A549 treated with Mapracorat at 1 μM for 4 hours (cell line): Measurements from ENCODE around the gene ATF6B. TPM values are rescaled to one million over a fixed set of nuclear protein-coding genes. Genes with fewer than 3 reads are reported as not detected.

ENCODE experiments used
- total RNA-seq: library from RNA; stranded (reverse); fragments of 200-300 nt; extraction: Qiagen RNA extraction; gene quantifications from 5 replicates; pipeline ENCODE4 v1.2.3, GENCODE V29; 2022

ATF6B gene
- 26.5 to 36.2 TPM (median 33.1 TPM) in 5 replicates for total RNA-seq

GRCh38 chr6:32127717-32128592 is at the start of gene ATF6B:
Gene ATF6B (minus strand): TSS chr6:32128246. CDS start chr6:32128207, 39 bp downstream.

GRCh38 chr6:32175711-32176475 is 47.8 kb upstream of the ATF6B start, which contains the start of gene AGPAT1:
Gene AGPAT1 (minus strand): TSS chr6:32176084. CDS start chr6:32171496, 4,588 bp downstream.

GRCh38 chr6:32164295-32164694 is 36.2 kb upstream of the ATF6B start, which contains the start of gene EGFL8:
Gene EGFL8 (plus strand): TSS chr6:32164595. CDS start chr6:32166166, 1,571 bp downstream.

GRCh38 chr6:32153564-32154513 is 25.8 kb upstream of the ATF6B start, which contains the start of gene PPT2:
Gene PPT2 (plus strand): TSS chr6:32154141. CDS start chr6:32154595, 454 bp downstream.

DNA sequence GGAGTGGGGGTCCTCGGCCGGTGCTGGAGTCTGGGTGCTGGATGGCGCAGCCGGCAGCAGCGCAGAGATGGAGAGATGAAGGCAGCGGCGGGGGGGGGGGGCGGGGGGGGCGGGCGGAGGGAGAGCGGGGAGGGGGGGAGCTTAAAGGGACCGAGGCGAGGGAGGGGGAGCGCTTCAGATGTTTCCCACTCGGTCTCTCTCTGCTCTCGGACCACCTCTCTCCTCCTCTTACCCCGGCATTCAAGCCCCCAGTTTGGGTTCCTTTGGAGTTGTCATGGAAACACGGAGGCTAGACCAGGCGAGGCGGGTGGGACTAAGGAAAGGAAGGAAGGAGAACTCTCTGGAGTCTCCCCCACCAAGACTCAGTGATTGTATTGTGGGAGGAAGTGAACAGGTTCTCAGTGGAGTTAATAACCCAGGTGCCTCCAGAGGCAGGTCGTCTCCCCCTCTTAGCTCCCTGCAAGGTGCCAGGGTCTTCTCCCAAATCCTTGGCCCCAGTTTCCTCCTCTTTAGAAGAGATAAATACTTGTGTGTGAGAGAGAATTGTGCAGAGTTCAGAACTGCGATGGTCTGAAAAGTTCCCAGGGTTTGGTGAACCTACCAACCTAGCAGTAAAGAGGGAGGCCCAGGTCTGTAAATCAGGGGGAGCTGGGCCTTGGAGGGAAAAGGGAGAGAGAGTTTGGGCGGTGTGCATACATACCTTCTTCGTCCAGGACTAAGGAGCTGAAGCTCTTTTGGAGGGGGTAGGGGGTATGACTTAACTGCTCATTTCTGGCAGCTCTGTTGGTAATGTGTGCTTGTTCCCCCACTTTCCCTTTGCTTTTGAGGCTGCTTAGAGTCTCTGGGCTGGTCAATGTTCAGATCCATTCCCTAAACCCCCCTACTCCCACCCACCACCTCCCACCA is 24.1 kb upstream of the ATF6B start, which contains the start of gene PRRT1:
TSS of gene PRRT1 (minus strand) at position 77 of the 906 bp plus-strand sequence. CDS start 112 bp downstream, outside the sequence.

DNA sequence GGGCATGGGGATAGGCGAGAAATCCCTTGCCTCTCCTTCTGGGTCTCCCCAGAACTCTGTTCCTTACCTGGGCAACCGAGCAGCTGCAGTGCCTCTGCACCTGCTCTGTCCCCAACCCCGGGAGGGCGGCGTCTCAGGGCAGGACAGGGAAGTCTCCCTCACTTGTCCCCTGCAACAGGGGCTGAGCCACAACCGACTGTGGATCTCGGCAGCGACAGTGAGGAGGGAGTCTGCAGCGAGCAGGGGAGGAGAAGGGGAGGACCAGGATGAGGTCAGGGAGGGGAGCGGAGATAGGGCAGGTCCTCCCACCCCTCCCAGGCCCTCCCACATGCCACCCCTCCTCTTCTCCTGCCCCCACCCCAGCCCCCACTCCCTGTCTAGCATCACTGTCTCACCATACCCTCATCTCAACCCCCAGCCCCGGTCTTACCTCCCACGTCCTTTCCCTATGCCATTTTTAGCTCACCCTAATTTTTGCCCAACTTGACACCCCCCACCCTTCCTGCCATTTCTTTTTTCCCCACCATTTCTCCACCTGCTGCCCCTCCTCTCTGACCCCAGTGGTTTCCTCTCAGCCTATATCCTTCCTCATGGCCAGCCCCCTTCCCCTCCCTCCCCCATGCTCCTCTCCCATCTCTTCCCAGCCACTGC is 18.8 kb downstream of the ATF6B start, which contains the start of gene TNXB:
TSS of gene TNXB (minus strand) at position 225 of the 651 bp plus-strand sequence. CDS start 11,140 bp downstream, outside the sequence.

Other genes starting within 250 kb of the ATF6B start
- 0.15 TPM in 1 of 5 replicates, not detected in the others for gene SLC44A4, start 249.2 kb downstream of the ATF6B start, total RNA-seq
- gene EHMT2, start 230.5 kb downstream of the ATF6B start, total RNA-seq, result 19.9 to 30.0 TPM (median 29.0 TPM) in 5 replicates
- 2.4 to 4.1 TPM (median 3.7 TPM) in 5 replicates for gene ZBTB12, start 226.2 kb downstream of the ATF6B start, total RNA-seq
- 0.26 to 0.46 TPM (median 0.31 TPM) in 5 replicates for gene C2, start 200.5 kb downstream of the ATF6B start, total RNA-seq
- gene CFB, start 182.2 kb downstream of the ATF6B start, total RNA-seq, result 1.9 to 2.3 TPM (median 2.0 TPM) in 5 replicates
- gene NELFE, start 169.3 kb downstream of the ATF6B start, total RNA-seq, result 76.0 to 93.4 TPM (median 77.7 TPM) in 5 replicates
- 19.7 to 26.3 TPM (median 23.2 TPM) in 5 replicates for gene SKIC2, start 169.1 kb downstream of the ATF6B start, total RNA-seq
- gene DXO, start 156.1 kb downstream of the ATF6B start, total RNA-seq, result 10.3 to 13.3 TPM (median 11.0 TPM) in 5 replicates
- 0.97 to 1.7 TPM (median 1.4 TPM) in 5 replicates for gene C4A, start 146.2 kb downstream of the ATF6B start, total RNA-seq
- gene C4B, start 113.5 kb downstream of the ATF6B start, total RNA-seq, result 0.69 to 1.5 TPM (median 1.3 TPM) in 5 replicates
- not detected in 5 replicates for gene CYP21A2, start 89.8 kb downstream of the ATF6B start, total RNA-seq
- gene TNXB, start 18.9 kb downstream of the ATF6B start, total RNA-seq, result 0.32 to 0.76 TPM (median 0.50 TPM) in 5 replicates
- gene FKBPL, start 2.0 kb upstream of the ATF6B start, total RNA-seq, result 6.1 to 9.0 TPM (median 7.2 TPM) in 5 replicates
- gene PRRT1, start 23.7 kb upstream of the ATF6B start, total RNA-seq, result 0.33 to 1.5 TPM (median 0.63 TPM) in 5 replicates
- gene PPT2, start 25.9 kb upstream of the ATF6B start, total RNA-seq, result 7.4 to 9.2 TPM (median 7.7 TPM) in 5 replicates
- gene EGFL8, start 36.3 kb upstream of the ATF6B start, total RNA-seq, result 0.82 to 2.3 TPM (median 1.5 TPM) in 5 replicates
- 32.4 to 41.0 TPM (median 39.0 TPM) in 5 replicates for gene AGPAT1, start 47.8 kb upstream of the ATF6B start, total RNA-seq
- gene RNF5, start 50.2 kb upstream of the ATF6B start, total RNA-seq, result 35.4 to 47.6 TPM (median 45.6 TPM) in 5 replicates
- gene AGER, start 56.0 kb upstream of the ATF6B start, total RNA-seq, result 1.2 to 2.0 TPM (median 1.3 TPM) in 5 replicates
- gene PBX2, start 62.0 kb upstream of the ATF6B start, total RNA-seq, result 13.4 to 18.6 TPM (median 16.0 TPM) in 5 replicates
- gene GPSM3, start 64.4 kb upstream of the ATF6B start, total RNA-seq, result 0.29 to 0.50 TPM (median 0.33 TPM) in 5 replicates
- gene NOTCH4, start 95.8 kb upstream of the ATF6B start, total RNA-seq, result 0.81 to 1.3 TPM (median 0.86 TPM) in 5 replicates
- gene TSBP1, start 243.7 kb upstream of the ATF6B start, total RNA-seq, result not detected in 5 replicates